ENCODE measurements around the gene STXBP6.

DNA sequence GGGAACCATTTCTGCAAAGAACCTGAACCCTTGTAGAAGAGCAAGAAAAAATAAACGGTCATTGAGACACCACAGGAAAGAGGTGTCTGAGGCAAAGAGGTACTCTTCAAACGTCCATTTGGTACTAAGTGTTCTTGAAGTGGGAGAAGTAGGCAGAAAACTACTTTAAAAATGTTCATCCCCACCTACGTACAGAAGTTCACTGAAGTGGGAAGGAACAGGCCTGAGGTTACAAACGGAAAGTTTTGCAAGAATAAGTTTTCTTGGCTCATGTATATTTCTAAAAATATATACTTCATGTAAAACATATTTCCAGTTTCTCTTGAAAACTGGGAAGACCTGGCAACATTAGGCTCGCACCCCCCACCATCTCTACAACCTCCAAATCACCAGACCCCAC is 61.2 kb downstream of the STXBP6 start:
- TF ChIP-seq CTCF (IDR thresholded peaks at IDR 0.05) (no peak), POLR2A (IDR thresholded peaks at IDR 0.05) (no peak)
